ENCODE measurements around the gene THSD4. TPM values are rescaled to one million over a fixed set of nuclear protein-coding genes. Genes with fewer than 3 reads are reported as not detected.
A peak's percentile ranks its signal among the peaks of the same experiment; 100 is the strongest.

Gene THSD4
- total RNA-seq, 4 donors from 2014 or later = 23.0 to 68.5 (median 48.6) TPM

DNA sequence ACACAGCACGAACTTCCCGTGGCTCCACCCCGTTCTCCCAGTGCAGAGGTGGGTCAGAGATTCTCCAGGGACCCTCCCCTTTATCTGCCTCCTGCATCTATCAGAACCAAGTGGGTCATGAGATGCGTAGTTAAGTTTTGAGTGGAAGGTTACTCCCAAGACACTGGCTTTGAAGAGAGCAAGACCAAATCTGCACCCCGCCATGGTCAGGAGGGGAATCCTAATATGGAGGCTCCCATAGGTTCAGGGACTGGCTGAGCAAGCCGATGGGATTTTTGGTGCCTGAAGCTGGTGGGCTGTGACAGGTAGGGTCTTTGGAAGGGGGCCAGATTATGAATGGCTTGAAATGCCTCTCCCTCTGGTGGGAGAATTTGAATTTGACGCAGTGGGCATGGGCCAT lies 488.1 kb downstream of the THSD4 start:
- no peak for DNase-seq
- Histone ChIP-seq H3K9me3 (no peaks in the 10 kb centered on the region), H3K4me3 (replicated peaks in 1 of 3) (no peak overlapping the region), H3K27me3 (no peaks in the 10 kb centered on the region), H3K4me1 (peaks cover 7 to 8% of the 10 kb centered on the region in 2 donors), H3K27ac (no peak overlapping the region), H3K36me3 (no peaks in the 10 kb centered on the region)
- TF ChIP-seq CTCF (IDR thresholded peaks at IDR 0.05) = no peak
- intact Hi-C loops (cut with DNase I) = no loop called here
- WGBS, 2 donors = 52 to 77% methylated on average over 7 of the region's 7 CpGs

DNA sequence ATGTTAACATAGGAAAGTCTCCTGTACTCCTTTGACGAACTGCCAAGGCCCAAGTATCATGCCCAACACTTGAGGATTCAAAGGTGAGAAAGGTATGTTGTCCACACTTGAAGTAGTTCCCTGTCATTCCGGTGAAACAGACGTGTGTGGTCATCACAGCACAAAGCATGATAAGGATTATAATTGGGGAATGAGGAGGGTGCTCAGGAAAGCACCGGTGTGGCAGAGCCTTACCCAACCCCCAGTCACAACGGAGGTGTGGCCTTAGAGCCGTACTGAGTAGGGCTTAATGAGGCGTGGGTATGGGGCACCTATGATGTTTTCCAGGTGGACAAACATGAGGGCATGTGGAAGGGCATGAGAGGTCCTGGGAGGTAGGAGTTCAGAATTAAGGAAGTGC lies 492.1 kb downstream of the THSD4 start:
- intact Hi-C loops (cut with DNase I) = no loop called here
- Histone ChIP-seq H3K4me1 (no peaks in the 10 kb centered on the region), H3K27me3 (no peaks in the 10 kb centered on the region), H3K4me3 (replicated peaks in 1 of 3) (no peak overlapping the region), H3K9me3 (no peaks in the 10 kb centered on the region), H3K36me3 (no peaks in the 10 kb centered on the region), H3K27ac (no peak overlapping the region)
- TF ChIP-seq CTCF (IDR thresholded peaks at IDR 0.05) (no peak), POLR2A (IDR thresholded peaks at IDR 0.05) (no peak)
- DNase-seq = peak; percentile 17 to 28
- WGBS, 2 donors = 55 to 63% methylated on average over 7 of the region's 7 CpGs

DNA sequence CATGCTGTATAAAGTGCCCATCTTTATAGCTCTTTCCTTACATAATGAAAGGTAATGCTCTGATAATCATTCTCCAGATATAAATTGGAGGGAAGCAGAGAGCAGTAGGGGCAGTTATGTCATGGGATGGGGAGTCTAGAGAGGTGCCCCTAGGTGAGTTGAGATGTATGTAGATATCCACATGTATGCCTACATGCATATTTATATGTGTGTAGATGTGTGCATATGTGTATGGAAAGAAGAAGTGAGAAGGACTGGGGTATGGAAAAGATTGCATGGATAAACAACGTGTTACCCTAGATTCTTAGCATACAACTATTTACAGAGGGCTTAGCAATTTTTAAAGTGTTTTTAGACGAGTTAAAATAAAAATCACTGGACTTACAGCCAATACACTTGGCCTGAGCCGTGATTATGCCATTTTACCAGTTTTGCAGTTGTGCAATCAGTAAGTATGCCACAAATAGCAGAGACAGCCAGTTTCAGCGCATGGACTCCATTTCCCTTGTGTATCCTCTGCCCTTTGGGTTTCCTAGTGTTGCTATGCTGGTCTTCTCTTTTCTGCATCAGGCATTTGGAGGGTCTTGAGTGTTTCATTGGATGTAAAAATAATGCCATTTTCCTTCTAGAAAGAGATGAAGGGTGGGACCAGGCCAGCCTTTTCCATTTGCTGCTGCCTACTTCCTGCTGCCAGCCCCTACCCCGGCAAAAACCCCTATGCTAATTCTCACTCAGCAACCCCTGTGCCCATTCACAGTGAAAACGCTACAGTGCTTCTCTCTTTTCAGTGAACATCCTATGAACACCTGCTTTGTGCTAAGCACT lies 495.7 kb downstream of the THSD4 start:
- TF ChIP-seq POLR2A (IDR thresholded peaks at IDR 0.05) (no peak), CTCF (IDR thresholded peaks at IDR 0.05) (no peak)
- no peak for DNase-seq
- Histone ChIP-seq H3K9me3 (no peaks in the 10 kb centered on the region), H3K4me1 (no peaks in the 10 kb centered on the region), H3K27ac (no peak overlapping the region), H3K4me3 (replicated peaks in 1 of 3) (no peak overlapping the region), H3K36me3 (no peaks in the 10 kb centered on the region), H3K27me3 (no peaks in the 10 kb centered on the region)
- WGBS, 2 donors = 77 to 80% methylated on average over 6 of the region's 6 CpGs
- intact Hi-C loops (cut with DNase I) = no loop called here

DNA sequence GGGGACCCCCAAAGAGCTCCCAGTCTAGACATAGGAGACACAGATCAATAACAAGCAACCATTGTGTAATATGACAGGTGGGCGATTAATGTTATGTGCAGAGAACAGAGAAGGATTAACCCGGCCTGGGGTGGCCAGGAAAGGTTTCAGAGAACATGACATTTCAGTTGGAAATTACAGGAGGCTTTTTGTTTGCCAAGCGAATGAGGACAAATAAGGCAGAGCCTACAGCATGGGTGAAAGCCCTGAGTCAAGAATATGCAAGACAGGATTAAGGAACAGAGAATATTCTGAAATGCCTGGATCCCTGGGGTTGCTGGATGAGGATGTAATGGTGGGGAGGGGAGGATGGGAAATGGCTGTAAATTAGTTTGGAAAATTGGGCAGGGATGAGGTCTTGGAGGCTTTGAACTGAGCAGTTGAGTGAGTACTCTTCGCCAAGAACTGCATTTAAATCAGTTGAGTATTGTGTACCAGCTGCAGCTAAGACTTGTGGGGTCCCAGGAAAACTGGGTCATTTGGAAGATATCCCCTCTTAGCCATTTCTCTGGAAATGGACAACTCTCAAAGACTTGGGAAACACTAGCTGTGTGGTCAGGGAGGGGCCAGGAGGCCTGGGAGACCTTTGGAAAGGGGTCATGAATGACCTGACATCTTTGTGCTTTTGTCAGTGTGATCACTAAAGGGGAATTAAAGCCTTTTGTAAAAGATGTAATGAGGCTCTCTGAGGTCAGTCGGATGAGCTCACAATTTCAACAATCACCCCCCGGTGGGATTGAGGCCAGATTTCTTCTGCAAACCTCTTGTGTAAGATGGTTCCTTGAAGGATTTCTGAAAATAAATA lies 496.5 kb downstream of the THSD4 start:
- 84 to 87% methylated on average over 6 of the region's 6 CpGs for WGBS, 2 donors
- no peaks in the 10 kb centered on the region for H3K27me3 ChIP-seq
- no peak overlapping the region for H3K4me3 ChIP-seq (replicated peaks in 1 of 3)
- no peaks in the 10 kb centered on the region for H3K4me1 ChIP-seq
- no peak overlapping the region for H3K27ac ChIP-seq
- H3K36me3 ChIP-seq = no peaks in the 10 kb centered on the region
- no peaks in the 10 kb centered on the region for H3K9me3 ChIP-seq
- intact Hi-C loops (cut with DNase I) = no loop called here
- no peak for DNase-seq
- TF ChIP-seq CTCF (IDR thresholded peaks at IDR 0.05) (no peak), POLR2A (IDR thresholded peaks at IDR 0.05) (no peak)

DNA sequence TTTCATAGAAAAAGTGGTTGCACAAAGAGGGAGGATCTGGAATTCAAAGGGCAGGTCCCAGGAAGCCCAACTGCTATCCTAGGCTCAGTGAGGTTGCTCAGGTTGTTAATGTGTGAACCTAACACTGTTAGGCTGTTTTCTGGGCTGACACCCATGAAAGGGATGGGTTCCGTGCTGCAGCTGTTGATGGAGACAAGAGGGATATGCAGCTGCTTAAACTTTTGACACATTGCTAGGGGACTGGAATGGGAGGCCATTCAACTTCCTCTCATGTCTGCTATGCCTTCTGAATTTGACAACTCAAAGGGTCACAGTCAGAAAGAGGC lies 497.1 kb downstream of the THSD4 start:
- TF ChIP-seq CTCF (IDR thresholded peaks at IDR 0.05) = no peak
- no peak for TF ChIP-seq POLR2A (IDR thresholded peaks at IDR 0.05)
- Histone ChIP-seq H3K4me1 (no peaks in the 10 kb centered on the region), H3K27ac (no peak overlapping the region), H3K36me3 (no peaks in the 10 kb centered on the region), H3K27me3 (no peaks in the 10 kb centered on the region), H3K4me3 (replicated peaks in 1 of 3) (no peak overlapping the region), H3K9me3 (no peaks in the 10 kb centered on the region)
- WGBS, 2 donors = 67 to 77% methylated on average over 1 of the region's 1 CpG
- no peak for DNase-seq
- intact Hi-C loops (cut with DNase I) = no loop called here

All from thyroid gland (tissue), 4 donors.